ENCODE data around the gene KCNN1. TPM values are rescaled to one million over a fixed set of nuclear protein-coding genes. Genes with fewer than 3 reads are reported as not detected.
A peak's percentile ranks its signal among the peaks of the same experiment; 100 is the strongest.

KCNN1 gene
- total and polyA plus RNA-seq, 2 of the 13 experiments (the other 11 are each of a cell fraction or from before 2014, with no cell fraction given), result 0.04 TPM; not detected in 1

GRCh38 chr19:18000915-18001776 is 34.2 kb downstream of the KCNN1 start (continued):
- TF ChIP-seq ZBTB40 (IDR thresholded peaks at IDR 0.05), result no peak
- TF ChIP-seq ZBTB40 (CRISPR knock-in tag; IDR thresholded peaks at IDR 0.05), result 0 out of 2 replicates have a peak, but pooled peaks have one; percentile 31
- TF ChIP-seq ZFP90 (CRISPR knock-in tag; IDR thresholded peaks at IDR 0.05; ENCODE audit: borderline replicate concordance), result no peak; the same call in 1 of the 2 replicates
- no peak for TF ChIP-seq ZMYM4 (CRISPR knock-in tag; IDR thresholded peaks at IDR 0.05)
- TF ChIP-seq NRL (CRISPR knock-in tag; IDR thresholded peaks at IDR 0.05; ENCODE audit: borderline replicate concordance), result no peak
- peak; percentile 30 for TF ChIP-seq YY1 (IDR thresholded peaks at IDR 0.05; ENCODE audit: insufficient read depth, insufficient replicate concordance, low read depth, low read length)
- 0 out of 2 replicates have a peak, but pooled peaks have one; percentile 29 for TF ChIP-seq ZFP36L1 (CRISPR knock-in tag; IDR thresholded peaks at IDR 0.05)
- TF ChIP-seq SAFB2 (CRISPR knock-in tag; IDR thresholded peaks at IDR 0.05; ENCODE audit: borderline replicate concordance, low read depth), result 0 out of 2 replicates have a peak, but pooled peaks have one; percentile 60
- no peak for TF ChIP-seq LRRFIP1 (CRISPR knock-in tag; conservative IDR thresholded peaks at IDR 0.05)
- no peak for TF ChIP-seq TOE1 (CRISPR knock-in tag; IDR thresholded peaks at IDR 0.05)
- no peak for TF ChIP-seq TP53 (CRISPR knock-in tag; conservative IDR thresholded peaks at IDR 0.05)
- TF ChIP-seq CREM (IDR thresholded peaks at IDR 0.05), result no peak
- no peak for TF ChIP-seq CREM (CRISPR knock-in tag; IDR thresholded peaks at IDR 0.05)
- no peak for TF ChIP-seq ZNF432 (CRISPR knock-in tag; IDR thresholded peaks at IDR 0.05; ENCODE audit: borderline replicate concordance)
- no peak for TF ChIP-seq MED8 (CRISPR knock-in tag; IDR thresholded peaks at IDR 0.05; ENCODE audit: insufficient replicate concordance)
- TF ChIP-seq HOXD1 (CRISPR knock-in tag; IDR thresholded peaks at IDR 0.05), result peak; percentile 54; the same call in 1 of the 2 replicates
